Measurements from ENCODE around the gene CCDC92B.
"Not testable (repeated sequence)": the region's sequence is repeated elsewhere in the genome, so short reads cannot be mapped to it uniquely, and the experiment has no call there.

CCDC92B gene

GRCh38 chr17:2701996-2702741 lies 47.3 kb downstream of the CCDC92B start:
- ChIA-PET CTCF (no interaction called here), POLR2A (no interaction called here)
- TF ChIP-seq CTCF (IDR thresholded peaks at IDR 0.05; ENCODE audit: insufficient read depth, low read length, missing control alignments), result no peak
- no peak for DNase-seq (ENCODE audit: low read depth, low spot score)
- H3K4me3 ChIP-seq (ENCODE audit: low read depth, low read length), result no peak overlapping the region

- TF ChIP-seq CTCF (IDR thresholded peaks at IDR 0.05; ENCODE audit: insufficient read depth, low read length, missing control alignments), result no peak
- POLR2A ChIA-PET, result no interaction called here
- no peak overlapping the region for H3K4me3 ChIP-seq (ENCODE audit: low read depth, low read length)
- CTCF ChIA-PET, result no interaction called here
- no peak for DNase-seq (ENCODE audit: low read depth, low spot score)
Observed at GRCh38 chr17:2701161-2701995, 48.1 kb downstream of the CCDC92B start.

GRCh38 chr17:2700491-2701141 lies 48.8 kb downstream of the CCDC92B start:
- no peak overlapping the region for H3K4me3 ChIP-seq (ENCODE audit: low read depth, low read length)
- POLR2A ChIA-PET, result no interaction called here
- no peak for DNase-seq (ENCODE audit: low read depth, low spot score)
- TF ChIP-seq CTCF (IDR thresholded peaks at IDR 0.05; ENCODE audit: insufficient read depth, low read length, missing control alignments), result no peak
- CTCF ChIA-PET, result no interaction called here

- TF ChIP-seq CTCF (IDR thresholded peaks at IDR 0.05; ENCODE audit: insufficient read depth, low read length, missing control alignments), result no peak
- ChIA-PET CTCF (no interaction called here), POLR2A (no interaction called here)
- DNase-seq (ENCODE audit: low read depth, low spot score), result no peak
- H3K4me3 ChIP-seq (ENCODE audit: low read depth, low read length), result no peak overlapping the region
Observed at GRCh38 chr17:2700030-2700490, 49.4 kb downstream of the CCDC92B start.

GRCh38 chr17:2699216-2699805 lies 50.1 kb downstream of the CCDC92B start:
- POLR2A ChIA-PET; H3K4me3 ChIP-seq (ENCODE audit: low read depth, low read length); DNase-seq (ENCODE audit: low read depth, low spot score); CTCF ChIA-PET: not testable (repeated sequence)

GRCh38 chr17:2697611-2698162 lies 51.8 kb downstream of the CCDC92B start:
- ChIA-PET CTCF (interaction anchor here (1.5 kb wide), 1 partner anchor 9 kb away, joined by 4 read pairs; no protein-coding TSS in a partner anchor), POLR2A (no interaction called here)
- no peak overlapping the region for H3K4me3 ChIP-seq (ENCODE audit: low read depth, low read length)
- no peak for DNase-seq (ENCODE audit: low read depth, low spot score)
- no peak for TF ChIP-seq CTCF (IDR thresholded peaks at IDR 0.05; ENCODE audit: insufficient read depth, low read length, missing control alignments)

Measured in AG04449 (cell line).